ENCODE results near the gene DDX23.

DNA sequence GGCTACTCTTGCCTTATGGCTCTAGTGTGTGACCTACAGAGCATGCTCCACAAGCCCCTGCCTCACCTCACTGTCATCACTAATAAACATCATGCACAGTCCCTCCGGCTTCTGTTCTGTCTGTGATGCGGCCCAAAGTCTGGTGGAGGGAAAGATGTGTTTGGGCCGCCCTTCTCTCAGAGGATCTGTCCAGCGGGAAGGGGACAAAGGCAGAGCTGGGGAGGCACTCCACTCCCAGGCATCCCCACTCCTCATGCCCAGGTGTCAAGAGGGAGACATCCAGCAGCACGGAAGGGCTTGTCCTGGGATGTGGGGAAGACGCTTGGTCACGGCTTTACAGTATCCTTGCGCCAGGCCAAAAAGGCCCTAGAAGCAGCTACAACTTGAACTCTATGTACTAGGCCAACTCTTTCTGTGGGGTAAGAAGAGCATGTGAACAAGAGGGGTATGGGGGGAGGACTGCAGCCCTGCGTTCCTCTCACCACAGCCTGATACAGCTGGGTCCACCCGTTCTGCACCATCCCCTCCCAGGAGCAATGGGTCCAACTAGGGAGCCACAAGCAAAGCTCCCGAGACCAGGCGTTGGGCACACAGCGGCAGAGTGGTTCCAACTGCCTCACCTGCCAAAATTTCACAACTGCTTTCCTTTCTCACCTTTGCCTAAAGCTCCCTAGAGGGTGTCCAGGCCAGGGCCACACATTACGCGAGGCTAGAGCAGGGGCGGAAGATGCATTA, 23.0 kb downstream of the DDX23 start:
- TF ChIP-seq, protein P1, sequence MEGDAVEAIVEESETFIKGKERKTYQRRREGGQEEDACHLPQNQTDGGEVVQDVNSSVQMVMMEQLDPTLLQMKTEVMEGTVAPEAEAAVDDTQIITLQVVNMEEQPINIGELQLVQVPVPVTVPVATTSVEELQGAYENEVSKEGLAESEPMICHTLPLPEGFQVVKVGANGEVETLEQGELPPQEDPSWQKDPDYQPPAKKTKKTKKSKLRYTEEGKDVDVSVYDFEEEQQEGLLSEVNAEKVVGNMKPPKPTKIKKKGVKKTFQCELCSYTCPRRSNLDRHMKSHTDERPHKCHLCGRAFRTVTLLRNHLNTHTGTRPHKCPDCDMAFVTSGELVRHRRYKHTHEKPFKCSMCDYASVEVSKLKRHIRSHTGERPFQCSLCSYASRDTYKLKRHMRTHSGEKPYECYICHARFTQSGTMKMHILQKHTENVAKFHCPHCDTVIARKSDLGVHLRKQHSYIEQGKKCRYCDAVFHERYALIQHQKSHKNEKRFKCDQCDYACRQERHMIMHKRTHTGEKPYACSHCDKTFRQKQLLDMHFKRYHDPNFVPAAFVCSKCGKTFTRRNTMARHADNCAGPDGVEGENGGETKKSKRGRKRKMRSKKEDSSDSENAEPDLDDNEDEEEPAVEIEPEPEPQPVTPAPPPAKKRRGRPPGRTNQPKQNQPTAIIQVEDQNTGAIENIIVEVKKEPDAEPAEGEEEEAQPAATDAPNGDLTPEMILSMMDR (IDR thresholded peaks at IDR 0.05; ENCODE audit: low read length) = no peak
- no peak for TF ChIP-seq EZH2 (IDR thresholded peaks at IDR 0.05; ENCODE audit: borderline replicate concordance, low read length)

Measured in OCI-LY1 (cell line).